Stimulated activated CD8-positive, alpha-beta memory T cell treated with anti-CD3 and anti-CD28 coated beads, Interleukin-7, amount 100 ng/mL, for 1 hour (primary cell): ENCODE measurements around the gene CNKSR3.

Experiments
- DNase-seq, 2 donors: peaks; one replicate each; pipeline ENCODE4 v3.0.0-alpha.2; 2020; ENCODE audit warnings: low read depth in 2 of 2

The CNKSR3 gene

GRCh38 chr6:154502553-154502952, 7.9 kb downstream of the CNKSR3 start:
- DNase-seq = no peak

- no peak for DNase-seq
These were observed 9.0 kb downstream of the CNKSR3 start for GRCh38 chr6:154501578-154501868.

GRCh38 chr6:154500769-154501577, 9.5 kb downstream of the CNKSR3 start:
- DNase-seq = no peak

GRCh38 chr6:154499855-154500589, 10.5 kb downstream of the CNKSR3 start:
- no peak for DNase-seq

GRCh38 chr6:154498340-154498934, 12.0 kb downstream of the CNKSR3 start:
- no peak for DNase-seq

GRCh38 chr6:154496793-154497517, 13.5 kb downstream of the CNKSR3 start:
- DNase-seq = no peak

GRCh38 chr6:154496186-154496585, 14.3 kb downstream of the CNKSR3 start:
- no peak for DNase-seq

GRCh38 chr6:154494592-154495311, 15.7 kb downstream of the CNKSR3 start:
- no peak for DNase-seq

GRCh38 chr6:154491567-154492470, 18.7 kb downstream of the CNKSR3 start:
- no peak for DNase-seq

GRCh38 chr6:154489822-154490221, 20.7 kb downstream of the CNKSR3 start:
- no peak for DNase-seq

- no peak for DNase-seq
These were observed 21.6 kb downstream of the CNKSR3 start for GRCh38 chr6:154488802-154489437.

- DNase-seq = no peak
These were observed 22.3 kb downstream of the CNKSR3 start for GRCh38 chr6:154488248-154488593.

- DNase-seq = no peak
These were observed 22.9 kb downstream of the CNKSR3 start for GRCh38 chr6:154487367-154488247.

- no peak for DNase-seq
These were observed 24.7 kb downstream of the CNKSR3 start for GRCh38 chr6:154485815-154486214.

- no peak for DNase-seq
These were observed 25.5 kb downstream of the CNKSR3 start for GRCh38 chr6:154484942-154485341.

- DNase-seq = no peak
These were observed 27.6 kb downstream of the CNKSR3 start for GRCh38 chr6:154482858-154483257.

- DNase-seq = no peak
These were observed 28.9 kb downstream of the CNKSR3 start for GRCh38 chr6:154481521-154482013.

- no peak for DNase-seq
These were observed 30.5 kb downstream of the CNKSR3 start for GRCh38 chr6:154479771-154480639.
